GM18870 (cell line): Measurements from ENCODE around the gene HELZ2.
"Not testable (repeated sequence)": the region's sequence is repeated elsewhere in the genome, so short reads cannot be mapped to it uniquely, and the experiment has no call there.

ENCODE experiments used
- ATAC-seq: cut with Tn5 transposase; IDR thresholded peaks from one replicate; pipeline ENCODE4 v1.9.1; 2021; ENCODE audit warnings: moderate library complexity; ENCODE audit not compliant: unreplicated experiment

The HELZ2 gene

GRCh38 chr20:63565699-63566335 lies 8.2 kb downstream of the HELZ2 start:
- ATAC-seq: no peak

GRCh38 chr20:63565021-63565698 lies 8.9 kb downstream of the HELZ2 start:
- no peak for ATAC-seq

GRCh38 chr20:63564036-63564810 lies 9.8 kb downstream of the HELZ2 start:
- no peak for ATAC-seq

GRCh38 chr20:63563225-63563935 lies 10.7 kb downstream of the HELZ2 start:
- no peak for ATAC-seq

DNA sequence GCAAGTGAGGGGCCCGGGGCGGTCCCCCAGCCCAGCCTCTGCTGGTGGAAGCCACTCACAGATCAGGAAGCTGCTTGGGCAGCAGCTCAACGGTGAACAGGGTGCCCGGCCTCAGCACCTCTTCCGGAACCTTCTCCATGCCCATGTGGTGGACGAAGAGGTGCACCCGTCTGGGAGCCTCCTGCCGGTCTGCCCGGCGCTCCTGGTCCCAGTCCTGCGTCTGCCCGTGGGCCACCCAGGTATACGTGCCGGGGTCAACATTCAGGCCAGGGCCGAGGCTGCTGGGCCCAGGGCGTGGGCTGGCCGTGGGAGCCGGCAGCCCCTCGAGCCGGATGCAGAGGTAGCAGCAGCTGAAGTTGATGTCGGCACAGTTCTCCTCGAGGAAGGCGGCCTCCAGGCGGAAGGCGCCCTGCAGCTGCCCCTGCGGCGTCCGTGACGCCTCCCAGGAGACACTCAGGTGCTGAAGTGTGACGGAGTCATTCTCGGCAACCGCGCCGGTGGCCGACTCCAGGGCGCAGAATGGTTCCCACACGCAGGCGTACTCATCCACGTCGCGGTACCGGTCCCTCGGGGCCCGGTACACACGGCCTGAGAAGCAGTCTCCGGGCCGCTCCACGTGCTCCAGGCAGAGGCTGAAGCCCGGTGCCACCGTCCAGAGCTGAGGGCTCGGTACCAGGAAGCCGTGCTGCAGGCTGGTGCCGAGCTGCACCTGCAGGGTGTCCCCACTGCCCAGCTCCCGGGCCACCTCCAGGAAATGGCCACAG lies 11.4 kb downstream of the HELZ2 start:
- ATAC-seq: no peak

DNA sequence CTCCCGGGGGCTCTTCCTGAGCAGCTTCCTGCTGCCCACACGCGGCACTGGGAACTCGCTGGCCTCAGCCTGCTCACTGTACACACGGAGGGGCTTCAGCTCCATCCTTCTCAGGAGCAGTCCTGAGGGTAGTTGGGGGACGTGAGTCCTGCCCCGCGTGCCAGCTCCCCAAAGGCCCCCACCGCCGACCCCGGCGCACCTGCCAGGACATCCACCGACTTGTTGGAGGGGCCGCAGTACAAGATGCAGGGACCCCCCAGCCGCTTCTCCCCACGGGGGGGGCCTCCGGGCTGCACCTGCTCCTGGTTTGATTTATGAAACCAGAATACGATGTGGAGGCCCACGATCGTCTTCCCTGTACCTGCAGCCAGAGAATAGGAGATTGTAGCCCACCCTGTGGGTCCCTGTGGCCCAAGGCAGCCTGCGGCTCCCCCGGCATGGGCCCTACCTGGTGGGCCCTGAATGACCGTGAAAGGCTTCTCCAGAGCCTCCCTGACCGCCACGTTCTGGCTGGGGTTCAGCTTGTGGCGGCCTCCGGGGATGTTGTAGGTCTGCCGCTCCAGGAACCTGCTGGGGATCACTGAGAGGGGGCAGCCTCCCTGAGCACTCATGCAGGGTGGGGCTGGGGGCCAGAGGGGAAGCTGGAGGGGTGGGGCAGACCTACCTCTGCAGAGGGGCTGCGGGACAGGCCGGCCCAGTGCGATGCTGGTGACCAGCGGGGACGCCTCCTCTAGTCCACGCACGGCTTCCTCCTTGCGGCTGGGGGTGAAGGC lies 12.2 kb downstream of the HELZ2 start:
- no peak for ATAC-seq

DNA sequence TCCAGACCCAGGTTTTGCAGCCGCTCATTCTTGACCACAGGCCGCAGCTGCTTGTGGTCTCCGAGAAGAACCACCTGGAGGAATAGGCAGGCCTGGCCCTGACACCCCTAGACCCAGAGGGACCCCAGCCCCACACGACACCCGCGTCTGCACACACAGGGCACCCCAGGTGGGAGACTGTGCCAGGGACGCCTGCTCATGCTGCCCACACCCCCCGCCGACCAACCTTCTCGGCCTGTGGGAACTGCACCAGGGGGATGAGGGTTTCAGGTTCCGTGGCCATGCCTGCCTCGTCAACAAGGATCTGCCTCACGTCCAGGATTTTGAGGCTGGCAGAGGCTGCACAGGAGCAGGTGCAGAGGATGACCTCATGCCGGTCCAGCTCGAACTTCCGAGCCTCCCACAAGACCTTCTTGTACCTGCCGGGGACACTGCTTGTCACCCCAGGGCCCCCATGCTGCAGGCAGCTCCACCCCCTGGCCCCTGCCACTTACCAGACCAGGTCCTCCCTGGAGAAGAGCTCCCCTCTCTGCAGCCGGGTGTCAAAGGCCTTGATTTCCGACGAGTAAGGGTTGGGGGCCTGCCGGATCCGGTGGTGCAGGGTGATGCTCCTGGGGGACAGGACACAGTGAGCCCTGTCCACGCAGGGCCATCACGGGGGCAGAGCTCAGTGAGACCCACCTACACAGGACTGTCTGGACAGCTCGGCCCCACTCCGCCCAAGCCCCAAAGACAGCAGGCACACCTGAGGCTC lies 13.0 kb downstream of the HELZ2 start:
- ATAC-seq: no peak

- no peak for ATAC-seq
These were observed 13.7 kb downstream of the HELZ2 start for GRCh38 chr20:63560333-63560805.

- not testable (repeated sequence) for ATAC-seq
These were observed 14.3 kb downstream of the HELZ2 start for GRCh38 chr20:63559485-63560332.

DNA sequence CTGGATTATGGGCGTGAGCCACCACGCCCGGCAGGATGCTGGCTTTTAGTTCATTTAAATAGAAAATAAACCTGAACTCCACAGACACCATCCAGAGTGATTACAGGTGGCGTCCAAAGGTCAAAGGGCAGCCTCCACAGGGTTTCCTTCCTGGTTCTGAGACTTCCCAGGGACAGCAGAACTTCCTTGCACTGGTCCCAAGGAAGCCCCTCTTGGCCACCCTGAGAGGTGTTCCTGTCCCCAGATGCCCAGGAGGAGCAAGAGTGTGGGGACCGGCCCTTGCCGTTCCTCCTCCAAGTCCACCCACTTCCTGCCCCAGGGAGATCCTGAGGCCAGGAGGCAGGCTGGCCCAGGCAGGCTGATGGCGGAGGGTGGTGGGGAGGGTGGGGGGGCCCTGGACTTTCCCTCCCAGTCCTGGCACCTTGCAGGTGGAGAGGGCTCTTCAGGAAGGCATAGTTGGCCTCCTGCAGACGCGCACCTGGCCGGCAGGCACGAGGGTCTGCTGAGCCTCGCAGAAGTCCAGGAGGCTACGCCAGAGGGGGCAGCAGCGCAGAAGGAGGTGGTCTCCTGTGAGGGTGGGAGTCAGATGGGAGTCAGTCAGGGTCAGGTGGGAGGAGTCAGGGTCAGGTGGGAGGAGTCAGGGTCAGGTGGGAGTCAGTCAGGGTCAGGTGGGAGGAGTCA lies 15.1 kb downstream of the HELZ2 start:
- ATAC-seq: no peak

DNA sequence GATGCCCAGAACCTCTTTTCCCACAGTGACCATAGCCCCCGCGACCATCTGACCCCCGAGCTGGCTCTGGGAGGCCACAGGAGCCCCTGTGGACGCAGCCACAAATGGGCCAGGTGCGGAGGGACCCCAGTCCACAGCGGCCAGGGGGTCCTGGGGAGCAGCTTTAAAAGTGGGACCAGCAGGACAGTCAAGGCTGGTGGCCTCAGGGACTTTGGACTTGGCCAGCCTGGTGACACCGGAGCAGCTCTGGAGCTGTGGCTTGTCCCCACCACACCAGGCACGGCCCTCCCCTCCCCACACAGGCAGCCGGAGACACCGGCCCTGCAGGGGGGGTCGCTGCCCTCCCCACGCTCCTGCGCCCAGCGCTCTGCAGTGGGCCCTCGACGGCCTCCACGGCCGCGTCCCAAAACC lies 16.6 kb downstream of the HELZ2 start:
- ATAC-seq: no peak

GRCh38 chr20:63556873-63557478 lies 17.1 kb downstream of the HELZ2 start:
- ATAC-seq: no peak

GRCh38 chr20:63555661-63556381 lies 18.2 kb downstream of the HELZ2 start:
- ATAC-seq: no peak

DNA sequence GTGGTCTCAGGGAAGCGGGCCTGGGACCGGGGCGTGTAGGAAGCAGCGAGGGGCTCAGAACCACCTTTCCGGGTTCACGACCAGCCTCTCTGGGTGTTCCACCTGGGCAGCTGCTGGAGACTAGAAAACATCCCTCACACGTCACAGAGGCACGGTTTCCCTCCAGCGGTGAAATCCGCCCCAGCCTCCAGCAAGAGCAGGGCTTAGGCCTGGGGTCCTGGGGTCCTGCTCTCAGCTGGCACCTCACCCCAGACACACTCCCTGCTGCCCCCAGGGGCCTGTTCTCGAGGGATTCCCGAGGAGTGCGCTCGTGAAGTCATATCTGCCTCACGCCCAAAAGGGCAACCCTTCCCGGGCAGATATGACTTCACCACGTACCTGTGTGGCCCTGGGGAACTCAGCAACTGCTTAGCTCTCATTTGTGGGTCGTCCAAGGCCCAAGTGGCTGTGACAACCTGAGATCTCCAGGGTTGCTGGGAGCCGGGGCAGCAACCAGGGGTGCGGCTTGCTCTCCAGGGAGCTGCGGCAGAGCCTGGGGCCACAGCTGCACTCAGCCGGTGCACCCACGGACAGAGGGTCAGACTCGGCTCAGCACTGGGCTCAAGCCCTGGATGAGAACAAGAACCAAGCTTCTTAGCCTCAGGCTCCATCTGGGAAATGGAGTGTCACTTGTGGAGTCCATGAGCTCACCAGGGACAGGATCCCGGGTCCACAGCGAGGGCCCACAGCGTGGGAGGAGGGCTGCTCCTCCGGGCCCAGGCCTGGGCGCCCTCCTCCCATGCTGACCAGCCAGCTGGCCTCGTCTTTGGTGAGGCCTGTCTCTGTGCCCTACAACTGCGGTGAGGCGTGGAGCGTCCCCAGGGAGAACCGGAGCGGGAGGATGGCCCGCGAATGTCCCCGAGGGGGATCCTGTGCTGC lies 19.4 kb downstream of the HELZ2 start:
- no peak for ATAC-seq

DNA sequence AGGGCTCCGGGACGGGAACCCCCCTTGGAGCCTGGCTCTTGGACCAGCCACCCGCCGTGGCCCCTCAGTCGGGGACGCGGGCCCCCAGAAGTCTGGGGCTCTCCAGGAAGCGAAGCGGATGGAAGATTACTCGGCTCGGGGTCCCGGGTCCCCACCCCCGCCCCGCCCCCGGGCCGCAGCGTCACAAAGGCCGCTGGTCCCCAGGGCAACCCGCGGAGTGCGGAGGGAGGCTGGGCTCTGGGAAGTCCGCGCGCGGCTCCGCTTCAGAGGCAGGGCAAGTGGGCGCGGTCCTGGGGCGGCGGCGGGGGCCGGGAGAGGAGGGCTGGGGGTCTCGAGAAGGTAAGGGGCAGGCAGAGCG lies 20.1 kb downstream of the HELZ2 start, which contains the start of gene FNDC11:
FNDC11 (plus strand) TSS at position 227 of the 358 bp plus-strand sequence. CDS start 1,505 bp downstream, outside the sequence.
- no peak for ATAC-seq
